Natural killer cell (primary cell): ENCODE measurements around the gene AVP. TPM values are rescaled to one million over a fixed set of nuclear protein-coding genes. Genes with fewer than 3 reads are reported as not detected.

Source experiments
- ATAC-seq, 3 donors: fragments of 150-1000 bp in 2 of 3; fragments of 200-7000 bp in 1 of 3; cut with Tn5 transposase; 1 replicate in 1 of 3; 2 replicates in 2 of 3; pipeline ENCODE4 v1.10.0; 2021; ENCODE audit warnings: mild to moderate bottlenecking in 2 of 3, moderate library complexity in 2 of 3
- DNase-seq, 2 donors: peaks; one replicate each; pipeline versions ENCODE4 v3.0.0 to v3.0.0-alpha.2; 2013 to 2021; ENCODE audit warnings: mixed read lengths in 1 of 2
- H3K27ac ChIP-seq: one replicate; pipeline ENCODE4 v1.5.1; 2013; ENCODE audit warnings: mild to moderate bottlenecking, low read length
- H3K27me3 ChIP-seq: one replicate; pipeline ENCODE4 v1.6.1; 2013; ENCODE audit warnings: low read length; ENCODE audit not compliant: control insufficient read depth, insufficient read depth
- H3K36me3 ChIP-seq: one replicate; pipeline ENCODE4 v1.6.1; 2013; ENCODE audit warnings: low read length; ENCODE audit not compliant: control insufficient read depth, insufficient read depth
- H3K4me1 ChIP-seq: one replicate; pipeline ENCODE4 v1.6.1; 2013; ENCODE audit warnings: low read length; ENCODE audit not compliant: control insufficient read depth, insufficient read depth
- H3K4me3 ChIP-seq: one replicate; pipeline ENCODE4 v1.5.1; 2013; ENCODE audit warnings: low read length
- H3K9me3 ChIP-seq: one replicate; pipeline ENCODE4 v1.6.1; 2013; ENCODE audit warnings: low read length; ENCODE audit not compliant: control insufficient read depth, insufficient read depth
- H3K27ac Mint-ChIP-seq, 2 donors: one replicate each; pipeline ENCODE4 v1.8.0; 2022; ENCODE audit warnings: mild to moderate bottlenecking in 2 of 2, mixed read lengths in 2 of 2, moderate library complexity in 1 of 2
- H3K27me3 Mint-ChIP-seq, 2 donors: one replicate each; pipeline ENCODE4 v1.8.0; 2022; ENCODE audit warnings: low read depth in 2 of 2, mixed read lengths in 2 of 2
- H3K36me3 Mint-ChIP-seq: one replicate; pipeline ENCODE4 v1.8.0; 2022; ENCODE audit warnings: mixed read lengths
- H3K4me1 Mint-ChIP-seq, 2 donors: one replicate each; pipeline ENCODE4 v1.8.0; 2022; ENCODE audit warnings: mixed read lengths in 2 of 2
- H3K4me3 Mint-ChIP-seq: one replicate; pipeline ENCODE4 v1.8.0; 2022; ENCODE audit warnings: mild to moderate bottlenecking, moderate library complexity, mixed read lengths
- H3K9me3 Mint-ChIP-seq, 2 donors: one replicate each; pipeline ENCODE4 v1.8.0; 2022; ENCODE audit warnings: mixed read lengths in 2 of 2
- CTCF ChIP-seq: fragments of 200-600 bp; IDR thresholded peaks from one replicate; pipeline ENCODE4 v1.8.0; 2022; ENCODE audit warnings: antibody characterized with exemption
- WGBS: methylation state at CpG from one replicate; pipeline ENCODE4 v1.1.7; 2013; ENCODE audit warnings: missing lambda C conversion rate; ENCODE audit not compliant: insufficient coverage; 5-methylcytosine and 5-hydroxymethylcytosine counted together
- intact Hi-C: fragments of 100-400 bp; cut with micrococcal nuclease; formaldehyde crosslinking; loops from one replicate; pipeline ENCODE4 v1.14.2; 2022
- total RNA-seq, 4 donors: library from RNA; stranded (reverse); fragments of 120-200 nt in 1 of 4; gene quantifications; one replicate each; pipeline versions ENCODE4 v1.2.3 to v1.2.4, GENCODE V29; 2013 to 2022

AVP gene
- total RNA-seq, 3 donors from 2014 or later (not counting 1 experiment from before 2014, with no cell fraction given), result not detected

DNA sequence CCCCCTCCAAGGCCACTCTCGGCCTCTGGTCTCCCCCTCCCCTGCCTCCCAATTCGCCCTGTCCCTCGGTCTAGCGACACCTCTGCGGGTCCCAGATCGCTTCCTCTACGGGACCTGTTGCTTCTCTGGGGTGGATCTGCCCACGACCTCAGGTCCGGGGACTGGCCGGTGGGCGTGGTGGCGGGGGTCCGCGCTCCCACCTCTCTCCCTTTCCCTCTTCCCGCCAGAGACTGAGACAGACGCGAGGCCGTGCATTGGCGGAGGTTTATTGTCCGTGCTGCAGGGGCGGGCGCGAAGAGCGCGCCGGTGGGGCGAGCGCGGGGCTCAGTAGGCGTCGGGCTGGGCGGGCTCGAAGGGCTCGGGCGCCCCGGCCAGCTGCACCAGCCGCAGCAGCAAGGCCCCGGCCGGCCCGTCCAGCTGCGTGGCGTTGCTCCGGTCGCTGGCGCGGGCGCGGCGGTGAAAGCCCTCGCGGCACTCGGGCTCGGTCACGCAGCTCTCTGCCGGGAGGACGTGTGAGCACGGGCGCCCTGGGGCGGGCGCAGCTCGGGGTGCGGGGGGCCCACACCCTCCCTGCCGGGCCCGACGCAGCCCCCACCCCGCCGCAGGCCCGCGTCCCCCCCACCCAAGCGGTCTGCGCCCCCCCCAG, 2.1 kb downstream of the AVP start:
- H3K27me3 Mint-ChIP-seq, result peaks cover 48 to 54% of the 10 kb centered on the region in 2 donors
- DNase-seq (peak in 1 of 2 donors; percentile 37), ATAC-seq (peak; percentile 38 to 64 (median 43))
- H3K4me1 ChIP-seq, result peaks cover 15% of the 10 kb centered on the region
- no peak overlapping the region for H3K27ac ChIP-seq
- WGBS, result 2% methylated on average over 66 of the region's 71 CpGs
- no peaks in the 10 kb centered on the region for H3K9me3 ChIP-seq
- H3K4me3 ChIP-seq, result no peak overlapping the region
- H3K4me3 Mint-ChIP-seq, result peak overlapping the region; percentile 72
- H3K27me3 ChIP-seq, result peaks cover 27% of the 10 kb centered on the region
- intact Hi-C loops, result no loop called here
- peaks cover 5 to 12% of the 10 kb centered on the region in 2 donors for H3K4me1 Mint-ChIP-seq
- H3K36me3 Mint-ChIP-seq, result no peaks in the 10 kb centered on the region
- no peaks in the 10 kb centered on the region for H3K36me3 ChIP-seq
- H3K27ac Mint-ChIP-seq, result no peak overlapping the region
- no peak for TF ChIP-seq CTCF
- H3K9me3 Mint-ChIP-seq, result no peaks in the 10 kb centered on the region

- no peaks in the 10 kb centered on the region for H3K9me3 Mint-ChIP-seq
- no peak overlapping the region for H3K27ac Mint-ChIP-seq
- peaks cover 7 to 18% of the 10 kb centered on the region in 2 donors for H3K4me1 Mint-ChIP-seq
- H3K36me3 Mint-ChIP-seq, result no peaks in the 10 kb centered on the region
- H3K36me3 ChIP-seq, result no peaks in the 10 kb centered on the region
- ATAC-seq, result no peak
- H3K27me3 ChIP-seq, result peaks cover 27% of the 10 kb centered on the region
- WGBS, result 64% methylated on average over 11 of the region's 11 CpGs
- peaks cover 23% of the 10 kb centered on the region for H3K4me1 ChIP-seq
- intact Hi-C loops, result no loop called here
- no peak for TF ChIP-seq CTCF
- H3K27ac ChIP-seq, result no peak overlapping the region
- DNase-seq, result no peak
- H3K9me3 ChIP-seq, result no peaks in the 10 kb centered on the region
- peak overlapping the region; percentile 72 for H3K4me3 Mint-ChIP-seq
- no peak overlapping the region for H3K4me3 ChIP-seq
- H3K27me3 Mint-ChIP-seq, result peaks cover 48 to 54% of the 10 kb centered on the region in 2 donors
Observed at GRCh38 chr20:3081641-3082040, 2.9 kb downstream of the AVP start.

- Mint-ChIP-seq H3K4me1 (peaks cover 7 to 18% of the 10 kb centered on the region in 2 donors), H3K4me3 (no peak overlapping the region)
Observed at GRCh38 chr20:3080939-3081388, 3.6 kb downstream of the AVP start.

More at GRCh38 chr20:3080939-3081388, 3.6 kb downstream of the AVP start:
- Mint-ChIP-seq H3K9me3 (no peaks in the 10 kb centered on the region), H3K36me3 (no peaks in the 10 kb centered on the region), H3K27ac (no peak overlapping the region), H3K27me3 (peaks cover 48 to 54% of the 10 kb centered on the region in 2 donors)
- no peaks in the 10 kb centered on the region for H3K36me3 ChIP-seq
- ATAC-seq (no peak), DNase-seq (no peak)
- H3K27me3 ChIP-seq, result peaks cover 27% of the 10 kb centered on the region
- peaks cover 23% of the 10 kb centered on the region for H3K4me1 ChIP-seq
- TF ChIP-seq CTCF, result no peak
- no peak overlapping the region for H3K27ac ChIP-seq
- H3K9me3 ChIP-seq, result no peaks in the 10 kb centered on the region
- 56% methylated on average over 6 of the region's 6 CpGs for WGBS
- intact Hi-C loops, result no loop called here
- H3K4me3 ChIP-seq, result no peak overlapping the region
